ENCODE measurements around the gene STAT1.

The STAT1 gene

GRCh38 chr2:191030521-191031154 lies 16.7 kb upstream of the STAT1 start:
- peak; percentile 73 for DNase-seq

DNA sequence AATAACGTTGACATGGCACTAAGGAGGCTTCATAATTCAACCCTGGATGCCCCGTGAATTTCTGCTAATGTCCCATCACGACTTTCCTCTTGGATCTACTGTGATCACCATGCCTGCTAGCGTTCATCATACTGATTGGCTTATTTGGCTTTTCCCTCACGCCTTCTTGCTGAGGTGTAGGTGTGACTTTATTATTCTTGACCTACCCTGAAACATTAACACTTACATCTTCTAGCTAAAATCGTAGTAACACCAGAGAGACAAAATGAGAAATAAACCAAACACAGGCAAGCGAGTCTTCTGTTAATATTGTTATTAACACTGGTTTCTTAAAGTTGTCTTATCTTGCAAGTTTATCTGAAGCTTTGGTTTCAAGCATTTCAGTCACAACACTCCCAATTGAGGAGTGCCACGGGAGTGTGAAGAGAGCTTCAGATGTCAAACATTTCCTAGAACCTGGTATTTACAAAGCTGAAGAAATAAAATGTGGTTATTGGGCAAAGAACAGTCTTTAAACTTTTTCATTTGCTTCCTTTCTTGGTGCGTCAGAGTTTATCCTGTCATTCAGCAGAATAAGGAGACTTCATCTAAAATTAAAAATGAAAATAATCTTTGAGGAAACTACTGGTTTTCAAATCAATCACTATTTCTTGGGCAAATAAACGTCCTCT lies 15.4 kb upstream of the STAT1 start:
- peak; percentile 54 for DNase-seq

GRCh38 chr2:191026377-191026776 lies 12.4 kb upstream of the STAT1 start:
- DNase-seq = no peak

GRCh38 chr2:191025135-191025534 lies 11.2 kb upstream of the STAT1 start:
- no peak for DNase-seq

DNA sequence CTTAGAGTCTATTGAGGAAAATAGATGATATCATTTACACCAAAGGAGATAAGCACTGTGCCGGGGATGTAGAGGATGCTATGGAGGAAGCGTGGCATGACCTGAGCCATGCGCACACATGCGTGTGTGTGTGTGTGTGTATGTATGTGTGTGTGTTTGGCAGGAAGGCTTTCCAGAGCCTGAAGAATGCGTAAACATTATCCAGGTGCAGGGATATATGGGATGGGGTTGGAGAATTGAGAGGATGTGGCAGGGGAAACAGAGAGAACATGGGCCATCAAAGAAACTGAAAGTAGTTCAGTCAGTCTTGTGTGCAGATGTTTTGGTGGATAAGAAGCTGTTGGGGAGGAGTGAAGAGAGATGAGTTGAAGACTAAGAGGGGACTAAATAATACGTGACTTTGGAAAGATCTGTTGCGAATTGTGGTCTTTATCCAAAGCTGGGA lies 9.3 kb upstream of the STAT1 start:
- peak; percentile 58 for DNase-seq

GRCh38 chr2:191020742-191021381 lies 6.9 kb upstream of the STAT1 start:
- peak; percentile 35 for DNase-seq

GRCh38 chr2:191020221-191020741 lies 6.3 kb upstream of the STAT1 start:
- DNase-seq = peak; percentile 97

GRCh38 chr2:191019376-191019775 lies 5.4 kb upstream of the STAT1 start:
- no peak for DNase-seq

- no peak for DNase-seq
Measured at GRCh38 chr2:191018643-191019119, 4.7 kb upstream of the STAT1 start.

GRCh38 chr2:191018048-191018447 lies 4.1 kb upstream of the STAT1 start:
- DNase-seq = no peak

- DNase-seq = no peak
Measured at GRCh38 chr2:191015831-191016230, 1.9 kb upstream of the STAT1 start.

DNA sequence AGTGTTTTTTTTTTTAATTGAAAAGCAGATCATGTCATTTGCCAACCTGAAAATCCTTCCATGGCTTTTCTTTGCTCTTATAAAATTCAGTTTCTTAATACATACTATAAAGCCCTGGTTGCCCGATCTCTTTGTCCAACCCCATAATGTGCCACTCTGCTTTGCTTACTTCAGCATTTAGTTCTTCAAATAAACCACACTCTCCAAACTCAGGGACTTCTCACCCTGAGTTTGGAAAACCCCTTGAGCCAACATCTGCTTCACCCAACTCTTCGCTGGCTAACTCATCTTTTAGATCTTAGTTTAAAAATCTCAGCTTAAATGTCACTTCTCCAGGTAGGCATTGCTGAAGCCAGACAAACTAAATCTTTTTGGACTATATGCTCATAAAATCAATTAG lies 1.3 kb upstream of the STAT1 start:
- DNase-seq = peak; percentile 58

DNA sequence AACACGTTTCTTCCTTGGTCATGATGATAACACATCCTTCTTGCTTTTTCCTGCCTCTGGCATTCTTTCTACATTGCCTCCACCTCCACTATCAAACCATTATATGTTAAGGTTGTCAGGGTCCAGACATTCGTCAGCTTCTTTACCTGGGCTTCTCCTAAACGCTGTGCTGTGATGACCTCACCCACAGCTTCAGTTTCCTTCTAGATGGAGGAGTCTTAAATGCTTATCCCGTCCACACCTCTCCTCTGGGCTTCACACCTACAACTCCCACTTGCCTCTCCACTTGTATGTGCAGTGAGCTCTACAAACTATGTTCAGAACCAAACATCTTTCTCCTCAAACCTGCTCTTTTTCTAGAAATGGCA lies 666 bp upstream of the STAT1 start:
- no peak for DNase-seq

- DNase-seq = no peak
Measured at GRCh38 chr2:191013682-191013931, 364 bp downstream of the STAT1 start.

- no peak for DNase-seq
Measured at GRCh38 chr2:191012845-191013681, 908 bp downstream of the STAT1 start.

DNA sequence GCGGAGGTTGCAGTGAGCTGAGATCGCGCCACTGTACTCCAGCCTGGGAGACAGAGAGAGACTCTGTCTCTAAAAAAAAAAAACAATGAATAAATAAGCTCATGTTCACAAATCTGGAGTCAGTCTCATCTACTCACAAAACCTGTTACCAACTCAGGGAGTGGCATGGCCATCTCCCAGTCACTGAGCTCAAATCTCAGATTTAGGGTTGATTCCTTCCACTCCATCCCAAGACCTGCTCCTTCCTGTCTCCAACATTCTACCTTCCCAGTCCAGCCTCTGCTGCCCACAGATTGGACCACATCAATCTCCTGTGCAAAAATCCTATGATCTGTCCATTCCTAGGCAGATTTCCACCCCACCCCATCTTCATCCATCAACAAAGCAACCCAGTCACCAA lies 1.6 kb downstream of the STAT1 start:
- no peak for DNase-seq

DNA sequence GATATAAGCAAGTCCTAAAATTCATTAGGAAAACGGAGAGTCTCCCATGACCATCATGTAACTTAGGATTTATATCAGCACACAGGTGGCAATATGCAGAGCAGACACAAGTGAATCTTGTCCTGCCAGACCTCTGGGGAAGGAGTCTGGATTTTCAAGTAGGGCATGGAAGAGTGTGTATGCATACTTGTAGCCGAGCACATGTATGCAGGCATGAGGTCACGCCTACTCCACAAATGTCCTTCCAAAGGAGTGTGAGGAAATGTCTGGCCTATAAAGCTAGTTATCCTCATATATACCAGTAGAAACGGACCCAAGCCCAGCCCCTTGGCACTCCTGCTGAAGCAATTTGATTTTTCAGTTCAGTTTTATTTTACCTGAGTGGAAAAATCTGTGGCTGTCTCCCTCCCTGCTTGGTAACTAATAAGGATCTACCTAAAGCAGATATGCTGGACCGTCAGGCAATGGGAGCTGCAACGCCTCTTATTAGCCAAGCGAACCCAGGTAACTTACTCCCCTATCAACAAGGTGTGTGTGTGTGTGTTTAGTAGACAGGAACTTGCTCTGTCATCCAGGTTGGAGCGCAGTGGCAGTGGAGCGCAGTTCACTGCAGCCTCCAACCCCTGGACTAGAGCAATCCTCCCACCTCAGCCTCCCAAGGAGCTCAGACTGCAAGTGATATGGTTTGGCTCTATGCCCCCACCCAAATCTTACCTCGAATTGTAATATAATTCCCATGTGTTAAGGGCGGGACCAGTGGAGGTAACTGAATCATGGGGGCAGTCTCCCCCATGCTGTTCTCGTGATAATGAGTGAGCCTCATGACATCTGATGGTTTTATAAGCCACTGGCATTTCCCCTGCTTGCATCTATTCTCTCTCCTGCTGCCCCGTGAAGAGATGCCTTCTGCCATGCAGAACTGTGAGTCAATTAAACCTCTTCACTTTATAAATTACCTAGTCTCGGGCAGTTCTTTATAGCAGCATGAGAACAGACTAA lies 2.8 kb downstream of the STAT1 start:
- DNase-seq = no peak

GRCh38 chr2:191009541-191010374 lies 4.2 kb downstream of the STAT1 start:
- DNase-seq = no peak

- no peak for DNase-seq
Measured at GRCh38 chr2:191008286-191008685, 5.7 kb downstream of the STAT1 start.

GRCh38 chr2:191006997-191007783 lies 6.8 kb downstream of the STAT1 start:
- no peak for DNase-seq

All from CD4-positive, alpha-beta T cell treated with Interleukin-21 for 1 hour (primary cell).